GF-D8 (cell line): Measurements from ENCODE around the gene CDH8.
"Not testable (repeated sequence)": the region's sequence is repeated elsewhere in the genome, so short reads cannot be mapped to it uniquely, and the experiment has no call there.

Source experiments
- DNase-seq: peaks from one replicate; lab custom pipeline; 2025; lab: John Stamatoyannopoulos, UW

The CDH8 gene

DNA sequence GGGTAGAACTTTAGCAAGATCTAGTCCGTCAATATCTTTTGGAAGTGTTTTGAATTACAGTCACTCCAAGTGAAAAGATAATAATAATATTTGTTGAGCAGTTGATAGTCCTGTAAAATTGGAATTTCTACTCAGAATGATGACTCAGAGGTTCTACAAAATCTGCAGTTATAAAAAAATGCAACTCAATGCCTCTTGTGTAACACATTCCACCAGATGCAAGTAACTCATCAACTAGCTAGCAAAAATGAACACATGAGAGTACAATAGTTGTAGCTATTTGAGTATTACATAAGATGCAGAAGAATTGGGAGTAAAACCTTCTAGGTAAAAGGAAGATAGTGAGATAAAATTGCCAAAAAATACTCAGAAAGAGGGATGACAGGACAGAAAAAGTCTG, 177.2 kb downstream of the CDH8 start:
- no peak for DNase-seq

DNA sequence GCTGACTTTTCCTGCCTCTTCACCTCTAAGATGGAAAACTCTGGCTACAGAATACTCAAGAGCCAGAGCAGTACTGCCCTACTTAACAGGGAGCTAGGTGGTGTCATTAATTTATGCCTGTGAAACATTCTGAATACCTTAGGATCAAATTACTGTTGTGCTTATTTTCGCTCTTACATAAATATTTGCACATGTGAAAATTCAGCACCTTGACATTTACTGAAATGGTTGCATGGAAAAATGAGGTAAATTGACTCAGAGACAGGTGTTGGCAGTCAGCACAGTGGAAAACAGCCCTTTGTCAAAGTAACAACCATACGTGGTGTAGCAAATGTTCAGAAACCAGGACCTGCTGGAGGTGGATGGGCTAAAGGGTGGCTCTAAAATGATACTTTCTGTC, 193.6 kb downstream of the CDH8 start:
- no peak for DNase-seq

DNA sequence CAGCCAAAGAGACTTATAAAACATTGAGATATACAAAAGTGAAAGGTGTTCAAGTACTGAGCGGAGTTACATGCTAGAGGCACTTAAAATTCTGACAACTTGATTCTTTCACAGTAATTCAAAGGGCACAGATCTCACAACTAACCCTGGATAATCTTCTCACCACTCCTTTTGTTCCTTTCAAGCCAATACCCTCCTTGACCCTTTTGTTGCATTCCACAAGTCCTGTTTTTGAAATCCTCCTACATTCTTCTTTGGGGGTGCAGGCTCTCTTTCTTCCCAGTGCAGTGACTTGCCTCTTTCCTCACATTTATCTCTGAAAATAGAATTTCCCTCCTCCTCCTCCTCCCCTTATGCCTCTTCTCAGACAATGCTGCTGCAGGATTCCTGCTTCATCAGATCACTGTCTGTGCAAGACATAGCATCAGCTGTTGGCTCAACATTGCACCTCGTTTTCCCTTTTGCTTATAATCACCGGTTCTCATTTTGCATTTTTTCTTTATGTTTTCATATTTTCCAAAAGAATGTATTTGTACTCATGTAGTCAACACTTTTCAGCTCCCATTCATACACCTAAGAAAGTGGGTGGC, 199.3 kb downstream of the CDH8 start:
- no peak for DNase-seq

DNA sequence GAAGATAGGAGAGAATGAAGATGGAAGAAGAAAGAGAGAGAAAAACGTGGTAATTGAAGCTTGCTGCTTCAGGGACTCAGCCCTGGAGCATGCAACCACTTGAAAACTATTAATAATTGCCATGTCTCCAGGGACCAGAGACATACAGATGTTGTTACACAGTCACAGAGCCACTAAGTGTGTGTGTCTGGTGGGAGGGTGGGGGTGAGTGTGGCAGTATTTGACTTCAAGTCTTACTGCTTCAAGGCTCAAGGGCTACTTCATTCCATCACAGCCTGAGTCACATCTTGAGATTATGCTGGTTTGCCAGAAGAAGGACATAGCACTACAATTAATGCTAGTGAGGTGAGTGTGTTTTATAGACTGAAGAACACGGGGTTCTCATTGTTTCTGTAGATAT, 202.2 kb downstream of the CDH8 start:
- no peak for DNase-seq

DNA sequence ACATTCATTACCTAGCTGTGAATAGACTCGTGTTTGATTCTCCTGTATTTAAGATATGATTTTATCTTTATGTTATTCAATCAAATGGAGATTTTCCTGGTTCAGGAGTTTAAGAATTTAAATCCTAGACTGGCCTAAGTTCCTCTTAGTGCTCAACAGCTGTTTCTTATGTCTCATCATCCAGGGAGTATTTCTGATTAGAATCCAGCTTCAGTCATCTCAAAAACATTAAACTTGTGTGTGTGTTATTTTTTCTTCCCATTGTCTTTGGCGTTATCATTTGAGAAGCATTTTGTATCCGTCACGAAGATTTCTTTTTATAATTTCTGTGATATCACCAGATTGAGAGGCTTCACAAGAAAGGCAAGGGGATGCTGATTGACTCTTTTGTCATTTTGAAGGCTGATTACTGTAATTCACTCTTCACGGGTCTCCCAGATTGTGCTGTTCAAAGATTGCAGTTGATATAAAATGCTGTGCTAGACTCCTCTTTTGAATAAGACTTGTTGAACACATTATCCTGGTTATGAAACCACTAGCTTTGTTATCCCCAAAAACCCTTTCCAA, 204.8 kb downstream of the CDH8 start:
- no peak for DNase-seq

DNA sequence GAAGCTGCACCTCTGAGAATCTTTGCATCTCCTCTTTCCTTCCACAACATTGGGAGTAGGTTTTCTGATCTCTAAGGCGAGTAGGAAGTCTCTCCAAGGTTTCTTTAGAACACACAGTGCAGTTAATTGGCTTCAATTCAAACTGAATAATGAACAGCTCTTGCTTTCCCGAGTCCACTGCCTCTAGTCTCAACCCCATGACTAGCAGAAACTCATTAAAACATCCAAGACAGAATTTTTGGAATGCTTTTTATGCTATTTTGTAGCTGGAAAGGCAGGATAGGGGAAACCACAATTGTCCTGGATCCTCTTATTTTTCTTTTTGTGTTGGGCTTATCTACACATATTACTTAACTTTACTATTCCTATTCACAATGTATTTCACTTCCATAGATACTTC, 206.6 kb downstream of the CDH8 start:
- no peak for DNase-seq

DNA sequence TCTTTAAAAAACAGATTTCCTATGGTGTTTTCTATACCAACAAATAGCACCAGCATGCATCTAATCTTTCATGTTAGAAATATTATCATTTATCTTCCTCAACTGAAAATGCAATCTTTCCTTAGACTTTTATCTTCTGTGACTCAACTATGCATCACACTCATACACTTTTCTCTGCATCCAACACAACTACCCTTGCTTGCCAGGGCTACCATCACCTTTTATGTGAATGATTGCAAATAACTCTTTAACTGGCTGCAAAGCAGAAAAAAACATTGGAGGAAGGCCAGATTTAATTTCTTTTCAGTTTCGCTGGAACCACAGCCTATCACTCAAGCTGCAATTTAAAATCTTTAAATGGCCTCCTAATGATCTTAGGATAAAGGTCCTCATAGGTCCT, 212.9 kb downstream of the CDH8 start:
- DNase-seq: no peak

DNA sequence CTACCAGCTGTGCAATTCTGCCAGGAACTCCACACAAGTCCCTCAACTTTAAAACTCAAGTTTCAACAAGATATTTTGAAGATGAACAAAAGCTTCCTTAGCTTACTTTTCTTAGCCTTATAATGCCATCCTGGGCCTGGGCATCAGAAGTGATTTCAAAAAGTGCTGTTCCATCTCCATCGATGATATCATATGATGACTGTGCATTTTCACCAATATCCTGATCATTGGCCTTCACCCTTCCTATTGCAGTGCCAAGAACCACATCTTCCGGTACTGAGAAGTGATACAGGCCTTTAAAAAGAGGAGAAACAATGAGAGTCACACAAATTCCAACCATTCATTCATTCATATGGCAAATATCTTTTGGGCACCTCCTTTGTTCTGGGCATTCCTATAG, 215.4 kb downstream of the CDH8 start:
- DNase-seq: no peak

DNA sequence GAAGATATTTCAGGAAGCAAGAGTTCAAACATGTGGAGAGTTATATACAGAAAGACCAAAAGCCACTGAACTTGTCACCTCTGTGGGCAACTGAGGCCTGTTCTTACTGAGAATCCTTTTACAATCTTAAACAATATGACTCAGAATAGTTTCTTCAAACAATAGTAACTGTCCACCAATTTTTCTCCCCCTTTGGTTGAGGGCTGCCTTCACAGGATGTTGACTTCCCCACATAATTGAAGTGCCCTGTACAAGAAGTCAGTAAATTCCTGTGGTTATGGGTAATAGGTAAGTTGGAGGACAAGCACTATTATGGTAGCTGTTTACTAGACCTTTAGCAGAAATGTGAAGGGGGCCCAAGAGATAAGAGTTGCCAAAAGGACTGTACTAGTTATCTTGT, 215.8 kb downstream of the CDH8 start:
- no peak for DNase-seq

DNA sequence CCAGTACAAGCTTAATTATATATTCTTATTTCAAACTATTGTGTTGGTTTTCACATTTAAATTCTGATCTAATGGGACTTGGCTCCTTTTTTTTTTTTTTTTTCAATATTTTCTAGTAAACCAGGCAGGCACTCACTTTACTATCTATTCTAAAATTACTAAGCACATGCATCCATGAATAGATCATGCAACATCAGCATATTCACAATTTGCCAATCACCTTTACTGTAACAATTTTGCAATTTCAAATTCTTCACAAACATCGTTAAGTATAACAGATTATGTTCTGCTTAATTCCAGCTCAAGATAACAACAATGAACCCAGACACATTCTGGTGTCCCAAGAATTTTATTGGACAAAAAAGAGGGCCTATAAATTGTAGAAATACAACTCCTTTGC, 217.4 kb downstream of the CDH8 start:
- no peak for DNase-seq

DNA sequence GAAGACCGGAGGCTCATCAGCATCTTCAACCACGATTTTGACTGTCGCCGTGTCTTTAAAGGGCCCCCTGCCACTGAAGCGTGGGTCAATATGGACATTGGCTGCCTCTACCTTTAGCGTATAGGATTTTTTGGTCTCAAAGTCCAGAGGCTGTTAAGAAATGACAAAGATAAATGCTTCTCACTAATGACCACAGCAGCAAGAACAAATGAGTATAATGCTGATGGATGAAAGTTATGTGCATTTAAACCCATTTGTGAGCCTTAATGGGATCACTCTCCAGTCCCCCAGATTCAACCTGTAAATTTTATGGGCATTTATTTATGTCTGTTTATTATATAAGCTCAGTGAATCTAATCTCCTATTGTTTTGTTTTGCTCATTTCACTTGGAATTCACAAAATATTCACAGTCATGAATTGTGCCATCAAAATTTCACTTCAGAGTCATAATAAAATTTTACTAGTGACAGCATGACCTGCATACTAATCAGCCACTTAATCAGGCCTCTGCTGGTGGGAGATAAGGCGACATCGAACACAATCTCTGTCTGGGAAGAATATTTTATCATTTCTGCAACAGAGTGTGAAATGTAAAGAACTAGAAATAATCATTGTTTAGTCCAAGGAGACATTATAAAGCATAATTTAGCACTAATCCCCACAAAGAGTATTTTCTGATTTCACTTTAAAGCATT, 218.5 kb downstream of the CDH8 start:
- no peak for DNase-seq

DNA sequence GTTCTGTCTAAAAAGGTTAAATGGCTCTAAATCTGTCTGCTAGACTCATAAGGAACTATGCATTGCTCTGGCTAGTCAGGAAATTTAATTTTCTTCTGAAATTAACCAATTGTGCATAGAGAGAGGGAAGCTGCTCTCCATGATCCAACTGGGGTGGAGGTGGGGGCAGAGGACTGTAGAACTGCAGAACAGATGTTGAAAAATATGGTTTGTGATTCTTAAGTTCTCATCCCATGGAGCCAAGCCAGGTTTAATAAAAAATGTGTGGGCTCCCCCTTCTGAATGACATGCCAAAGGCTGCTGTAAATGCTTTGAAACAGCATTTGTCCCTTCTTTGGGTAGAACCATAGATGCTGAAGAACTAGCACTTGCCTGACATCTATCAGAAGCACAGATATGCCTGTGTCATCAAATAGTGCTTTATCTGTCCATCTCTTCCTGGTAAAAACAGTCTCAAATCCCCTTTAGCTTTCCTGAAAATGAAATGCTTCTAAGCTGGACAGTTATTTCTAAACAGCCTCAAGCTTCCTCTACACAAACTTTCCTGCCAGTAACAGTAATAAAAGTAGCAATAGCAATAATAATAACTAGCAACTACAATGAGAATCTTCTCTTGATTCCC, 221.4 kb downstream of the CDH8 start:
- DNase-seq: no peak

DNA sequence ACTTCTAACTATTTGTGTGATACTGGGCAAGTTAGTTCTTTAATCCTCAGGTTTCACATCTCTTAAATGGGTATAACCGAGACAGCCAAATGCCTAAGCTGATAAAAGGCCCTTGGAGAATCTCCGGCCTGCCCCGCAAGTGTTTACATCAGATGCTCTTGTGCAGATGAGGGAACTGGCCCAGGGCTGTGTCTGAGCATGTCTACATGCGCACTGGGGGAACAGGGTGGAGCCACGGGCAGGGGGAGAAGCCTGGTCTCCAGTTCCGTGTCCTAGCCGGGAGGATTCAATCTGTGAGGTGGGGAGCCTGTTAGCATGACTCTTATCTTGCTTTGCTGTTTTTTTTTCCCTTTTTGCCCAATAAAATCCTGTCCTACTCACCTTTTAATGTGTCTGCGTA, 222.9 kb downstream of the CDH8 start:
- DNase-seq: no peak

DNA sequence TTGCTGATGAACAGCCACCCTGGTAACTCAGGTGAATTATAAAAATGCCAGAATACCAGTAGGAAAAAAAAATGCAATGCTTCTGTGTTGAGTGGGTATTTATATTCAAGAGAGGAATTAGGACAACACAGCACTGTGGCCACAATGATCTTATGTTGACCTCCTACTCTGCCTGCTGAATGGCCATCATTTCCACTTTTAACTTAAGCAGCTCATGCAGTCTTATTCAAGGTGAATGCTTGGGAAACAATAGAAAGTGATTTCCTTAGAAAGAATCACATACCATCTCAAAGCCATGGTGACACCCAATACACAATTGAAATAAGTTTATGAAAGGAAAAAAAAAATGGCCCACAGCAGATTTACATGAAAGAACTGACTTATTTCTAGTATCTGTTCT, 224.0 kb downstream of the CDH8 start:
- no peak for DNase-seq

DNA sequence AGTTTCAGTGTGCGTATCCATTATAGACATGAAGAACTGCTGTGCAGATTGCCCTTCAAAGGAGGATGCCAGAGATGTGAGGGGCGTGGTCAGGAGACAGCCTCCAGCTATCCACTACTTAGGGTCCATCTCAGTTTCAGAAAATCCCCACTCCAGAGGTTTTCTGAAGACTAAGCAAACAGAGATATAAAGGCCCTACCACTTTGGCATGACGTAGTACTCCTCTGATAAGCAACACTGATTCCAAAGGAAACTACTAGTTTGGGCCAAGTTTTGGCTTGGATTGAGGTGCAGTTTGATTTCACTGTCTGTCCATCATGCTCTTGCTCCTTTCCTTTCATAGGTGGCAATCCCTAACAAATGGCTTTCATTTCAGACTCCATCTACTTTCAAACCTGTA, 228.7 kb downstream of the CDH8 start:
- DNase-seq: no peak

DNA sequence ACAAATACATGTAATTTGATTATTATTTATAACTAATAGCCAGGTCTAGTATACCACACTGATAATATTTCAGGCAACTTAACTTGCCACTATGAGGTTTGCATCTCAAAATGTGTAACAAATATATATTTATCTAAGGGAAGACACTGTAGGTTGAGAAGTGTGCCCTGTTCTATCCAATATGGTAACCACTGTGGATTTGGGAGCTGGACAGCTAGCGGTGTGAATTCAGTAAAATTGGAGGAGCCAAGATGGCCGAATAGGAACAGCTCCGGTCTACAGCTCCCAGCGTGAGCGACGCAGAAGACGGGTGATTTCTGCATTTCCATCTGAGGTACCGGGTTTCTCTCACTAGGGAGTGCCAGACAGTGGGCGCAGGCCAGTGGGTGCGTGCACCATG, 235.0 kb downstream of the CDH8 start:
- DNase-seq: not testable (repeated sequence)

DNA sequence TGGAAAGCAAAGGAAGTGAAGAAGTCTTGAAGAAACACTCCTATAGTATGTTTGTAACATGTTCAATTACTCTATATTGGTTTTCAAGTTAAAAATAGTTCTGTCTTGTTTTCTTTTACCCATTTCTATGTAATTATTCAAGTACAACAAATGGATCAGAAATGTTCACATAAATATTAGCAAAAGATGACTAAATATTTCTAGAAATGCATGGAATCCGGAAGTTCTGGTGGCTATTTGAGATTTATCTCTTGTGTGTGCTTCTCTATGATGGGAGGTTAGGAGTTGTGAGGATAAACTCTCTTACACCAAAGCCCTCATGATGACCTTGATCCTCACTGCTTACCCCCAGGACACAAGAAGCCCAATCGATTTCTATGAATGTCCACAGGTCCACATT, 237.5 kb downstream of the CDH8 start:
- no peak for DNase-seq

DNA sequence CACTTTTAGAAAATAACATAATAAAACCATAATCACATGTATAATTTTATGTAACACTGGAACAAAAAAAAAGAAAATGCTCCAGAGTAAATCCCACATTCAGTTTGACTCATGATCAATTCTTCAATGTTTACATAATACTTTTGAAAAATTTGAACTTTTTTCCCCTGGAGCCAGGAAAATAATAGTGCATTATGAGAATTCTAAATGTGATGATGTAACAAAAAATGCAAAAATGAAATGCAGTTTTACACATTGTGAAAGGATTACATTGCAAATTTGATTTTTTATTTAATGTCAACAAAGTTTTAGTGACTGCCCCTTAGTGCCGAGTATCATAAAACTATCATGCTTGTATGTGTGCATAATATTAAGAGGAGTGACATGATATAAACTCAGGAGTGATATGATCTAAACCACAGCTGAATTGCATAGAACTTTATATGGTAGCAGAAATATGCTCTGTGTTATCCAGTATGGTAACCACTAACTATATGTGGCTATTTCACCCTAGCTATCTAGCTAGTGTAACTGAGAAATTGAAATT, 238.2 kb downstream of the CDH8 start:
- DNase-seq: no peak

DNA sequence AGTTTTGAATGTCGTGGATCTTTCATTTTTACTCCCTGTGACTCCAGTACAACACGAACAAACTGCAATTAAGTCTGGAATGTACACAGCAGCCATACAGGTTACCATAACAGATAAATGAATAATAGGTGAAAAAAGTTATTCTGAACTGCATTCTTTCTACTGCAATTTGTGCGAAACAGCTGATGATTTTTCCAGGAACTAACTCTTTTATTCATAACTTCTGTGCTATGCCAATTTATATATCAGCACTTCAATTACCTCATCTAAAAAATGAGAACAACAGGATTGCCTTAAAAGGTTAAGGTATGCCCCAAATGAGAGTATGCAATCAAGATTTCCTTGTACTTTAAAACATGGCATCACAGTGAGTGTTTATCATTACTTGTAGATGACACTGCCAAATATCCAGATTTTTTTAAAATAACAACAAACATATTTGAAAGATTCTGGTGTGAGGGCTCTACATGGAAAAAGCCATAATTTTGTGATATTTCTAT, 238.9 kb downstream of the CDH8 start:
- no peak for DNase-seq

DNA sequence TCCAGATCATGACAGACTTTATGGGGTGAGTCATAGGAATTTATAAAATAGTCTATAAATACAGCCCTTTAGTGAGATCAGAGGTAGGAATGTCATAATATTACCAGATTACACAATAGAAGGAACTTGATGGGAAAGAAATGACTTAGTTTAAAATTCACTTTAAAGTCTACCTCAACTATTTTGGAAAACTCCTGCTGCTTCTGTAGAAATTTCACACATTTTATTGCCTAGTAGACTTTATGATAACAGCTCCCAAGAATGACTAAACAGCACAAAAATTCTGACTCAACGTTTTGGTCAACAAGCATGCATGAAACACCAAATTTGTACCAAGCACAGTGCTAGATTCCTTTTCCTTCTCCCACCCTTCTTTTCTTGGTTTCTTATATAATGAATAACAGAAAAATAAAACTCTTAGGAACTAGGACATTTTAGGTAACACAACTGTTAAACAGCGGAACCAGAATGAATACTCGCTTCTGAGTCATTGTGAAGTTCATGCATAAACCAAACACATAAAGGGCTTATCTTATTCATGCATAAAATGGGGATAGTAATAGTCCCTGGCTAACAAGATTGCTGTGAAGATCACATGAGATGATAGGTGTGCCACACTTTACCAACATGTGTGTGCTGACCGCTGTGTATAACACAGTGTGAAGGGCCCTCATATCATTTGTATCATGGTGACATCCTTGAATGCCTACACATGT, 243.9 kb downstream of the CDH8 start:
- DNase-seq: no peak

DNA sequence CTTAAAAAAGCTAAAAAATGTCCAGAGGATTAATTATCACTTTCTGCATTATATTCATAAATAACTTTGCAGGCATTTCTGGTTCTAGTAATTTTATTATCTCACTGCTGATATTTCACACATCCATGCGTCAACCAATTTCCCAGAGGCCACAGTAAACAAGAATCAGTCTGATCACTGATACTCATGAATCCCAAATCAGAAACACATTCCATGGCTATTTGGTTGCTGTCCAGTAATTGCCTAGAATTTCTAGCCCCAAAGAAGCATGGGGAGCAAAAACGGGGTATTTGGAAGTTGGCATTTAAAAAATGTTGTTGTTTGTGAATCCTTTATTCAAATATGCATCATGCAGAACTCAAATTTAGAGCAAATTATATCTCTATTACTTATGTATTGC, 244.8 kb downstream of the CDH8 start:
- no peak for DNase-seq

DNA sequence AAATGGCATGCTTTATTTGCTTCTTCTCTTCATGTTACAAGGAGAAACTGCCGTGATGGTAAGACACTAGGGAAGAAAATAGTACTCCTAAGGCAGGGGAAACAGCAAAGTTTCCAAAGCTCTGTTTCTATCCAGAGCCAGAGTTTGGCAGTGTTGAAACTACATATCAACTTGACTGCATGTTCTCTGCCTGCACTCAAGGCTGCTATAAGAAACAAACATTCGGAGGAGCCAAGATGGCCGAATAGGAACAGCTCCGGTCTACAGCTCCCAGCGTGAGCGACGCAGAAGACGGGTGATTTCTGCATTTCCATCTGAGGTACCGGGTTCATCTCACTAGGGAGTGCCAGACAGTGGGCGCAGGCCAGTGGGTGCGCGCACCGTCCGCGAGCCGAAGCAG, 254.4 kb downstream of the CDH8 start:
- not testable (repeated sequence) for DNase-seq
